Neural cell (in vitro differentiated cells): ENCODE data around the gene TIMELESS. TPM values are rescaled to one million over a fixed set of nuclear protein-coding genes. Genes with fewer than 3 reads are reported as not detected.
"Not testable (repeated sequence)": the region's sequence is repeated elsewhere in the genome, so short reads cannot be mapped to it uniquely, and the experiment has no call there.

ENCODE experiments used
- H2AFZ ChIP-seq: fragments of 200-600, 300-800 bp; sonication (generic), shearing (Covaris generic); 2 replicates; pipeline ENCODE4 v1.6.0; 2014; ENCODE audit warnings: low read depth, mild to moderate bottlenecking, antibody characterized with exemption, low read length, moderate library complexity
- H3F3A ChIP-seq: fragments of 200-600 bp; shearing (Covaris generic); 2 replicates; pipeline ENCODE4 v1.6.1; 2016; ENCODE audit warnings: mild to moderate bottlenecking, moderate library complexity, mixed read lengths, antibody characterized with exemption, low read length; ENCODE audit not compliant: insufficient read depth, poor library complexity, severe bottlenecking
- H3K27ac ChIP-seq: fragments of 200-600, 300-800 bp; sonication (generic), shearing (Covaris generic); 2 replicates; pipeline ENCODE4 v1.5.1; 2014; ENCODE audit warnings: mild to moderate bottlenecking, low read length, moderate library complexity
- H3K27me3 ChIP-seq: fragments of 300-800, 200-600 bp; sonication (generic), shearing (Covaris generic); 2 replicates; pipeline ENCODE4 v1.6.0; 2014; ENCODE audit warnings: mild to moderate bottlenecking, low read depth, low read length, moderate library complexity; ENCODE audit not compliant: insufficient read depth
- H3K36me3 ChIP-seq: fragments of 300-800, 200-600 bp; sonication (generic), shearing (Covaris generic); 2 replicates; pipeline ENCODE4 v1.5.1; 2014; ENCODE audit warnings: mild to moderate bottlenecking, antibody characterized with exemption, low read length, moderate library complexity; ENCODE audit not compliant: insufficient read depth
- H3K4me2 ChIP-seq: fragments of 300-800, 200-600 bp; sonication (generic), shearing (Covaris generic); 2 replicates; pipeline ENCODE4 v1.6.0; 2014; ENCODE audit warnings: mild to moderate bottlenecking, low read length
- H3K4me3 ChIP-seq: fragments of 300-800, 200-600 bp; sonication (generic), shearing (Covaris generic); 2 replicates; pipeline ENCODE4 v1.5.1; 2014; ENCODE audit warnings: mild to moderate bottlenecking, low read length, moderate library complexity
- H3K79me2 ChIP-seq: fragments of 200-600 bp; shearing (Covaris generic); replicated peaks from 2 replicates; pipeline ENCODE4 v1.6.0; 2014; ENCODE audit warnings: mild to moderate bottlenecking, low read length, moderate library complexity; ENCODE audit not compliant: insufficient read depth
- H3K9ac ChIP-seq: fragments of 300-800, 200-600 bp; sonication (generic), shearing (Covaris generic); 2 replicates; pipeline ENCODE4 v1.6.1; 2016; ENCODE audit warnings: mild to moderate bottlenecking, low read length, mixed read lengths
- H3K9me2 ChIP-seq: fragments of 200-600 bp; shearing (Covaris generic); 2 replicates; pipeline ENCODE4 v1.6.1; 2016; ENCODE audit warnings: mild to moderate bottlenecking, low read length, mixed read lengths; ENCODE audit not compliant: insufficient read depth
- H3K9me3 ChIP-seq: fragments of 200-600, 300-800 bp; sonication (generic), shearing (Covaris generic); 2 replicates; pipeline ENCODE4 v1.6.1; 2016; ENCODE audit warnings: mild to moderate bottlenecking, mixed run types, low read length, moderate library complexity, mixed read lengths
- H4K20me1 ChIP-seq: fragments of 200-600 bp; shearing (Covaris generic); 2 replicates; pipeline ENCODE4 v1.6.1; 2016; ENCODE audit warnings: mild to moderate bottlenecking, mixed run types; ENCODE audit not compliant: insufficient read depth
- EP300 ChIP-seq: fragments of 450-650 bp; conservative IDR thresholded peaks from 2 replicates; pipeline ENCODE4 v1.6.1; 2014; ENCODE audit warnings: antibody characterized with exemption, mild to moderate bottlenecking, moderate library complexity; ENCODE audit not compliant: poor library complexity, severe bottlenecking
- EZH2 ChIP-seq: fragments of 200-600, 300-800 bp; shearing (Covaris generic), sonication (generic); IDR thresholded peaks from 2 replicates; pipeline ENCODE4 v1.6.1; 2014; ENCODE audit warnings: antibody characterized with exemption, low read length, borderline replicate concordance, mild to moderate bottlenecking; ENCODE audit not compliant: insufficient read depth, poor library complexity, severe bottlenecking
- MXI1 ChIP-seq: fragments of 450-650 bp; conservative IDR thresholded peaks from 2 replicates; pipeline ENCODE4 v1.6.1; 2014; ENCODE audit warnings: antibody characterized with exemption, mild to moderate bottlenecking; ENCODE audit not compliant: poor library complexity, severe bottlenecking
- POLR2AphosphoS5 ChIP-seq: IDR thresholded peaks from 2 replicates; pipeline ENCODE4 v1.6.1; 2012
- RAD21 ChIP-seq: fragments of 450-650 bp; conservative IDR thresholded peaks from 2 replicates; pipeline ENCODE4 v1.6.1; 2014; ENCODE audit warnings: antibody characterized with exemption, mild to moderate bottlenecking, moderate library complexity
- SMC3 ChIP-seq: fragments of 450-650 bp; conservative IDR thresholded peaks from 2 replicates; pipeline ENCODE4 v1.6.1; 2014; ENCODE audit warnings: antibody characterized with exemption, mild to moderate bottlenecking, moderate library complexity; ENCODE audit not compliant: poor library complexity
- TAF1 ChIP-seq: IDR thresholded peaks from 2 replicates; pipeline ENCODE4 v1.6.1; 2012; ENCODE audit warnings: low read depth
- polyA plus RNA-seq: library from polyadenylated mRNA; depleted of rRNA; stranded (reverse); fragments of >200 nt; gene quantifications from 2 replicates; pipeline ENCODE4 v1.2.3, GENCODE V29; 2014
- TF ChIP-seq, protein P1 (sequence below): IDR thresholded peaks from 2 replicates; pipeline ENCODE4 v1.6.1; 2012; ENCODE audit warnings: borderline replicate concordance
- TF ChIP-seq, protein P2 (sequence below): fragments of 450-650 bp; IDR thresholded peaks from 2 replicates; pipeline ENCODE4 v1.5.1; 2014; ENCODE audit warnings: antibody characterized with exemption, mild to moderate bottlenecking, moderate library complexity; ENCODE audit not compliant: poor library complexity, severe bottlenecking

TIMELESS gene
- polyA plus RNA-seq, 1 donor from 2014 or later, result 2.5 TPM

DNA sequence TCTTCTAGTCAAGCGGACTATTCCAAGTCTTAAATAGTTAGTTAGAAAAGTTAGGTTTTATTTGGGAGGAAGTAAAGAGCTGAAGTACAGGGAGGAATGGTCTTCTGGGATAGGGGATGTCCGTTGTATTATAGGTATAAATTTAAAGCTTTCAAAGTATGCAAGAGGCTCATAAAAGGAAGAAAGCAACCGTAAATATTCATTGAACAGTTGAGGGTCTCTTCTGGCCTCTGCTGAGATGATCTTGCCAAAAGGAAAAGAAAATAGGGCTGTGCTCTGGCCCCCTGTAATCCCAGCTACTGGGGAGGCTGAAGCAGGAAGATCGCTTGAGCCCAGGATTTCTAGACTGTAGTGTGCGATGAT is 377 bp upstream of the TIMELESS start:
- no peaks in the 10 kb centered on the region for H4K20me1 ChIP-seq
- H3K27ac ChIP-seq, result peak overlapping the region; percentile 78
- TF ChIP-seq, protein P1, sequence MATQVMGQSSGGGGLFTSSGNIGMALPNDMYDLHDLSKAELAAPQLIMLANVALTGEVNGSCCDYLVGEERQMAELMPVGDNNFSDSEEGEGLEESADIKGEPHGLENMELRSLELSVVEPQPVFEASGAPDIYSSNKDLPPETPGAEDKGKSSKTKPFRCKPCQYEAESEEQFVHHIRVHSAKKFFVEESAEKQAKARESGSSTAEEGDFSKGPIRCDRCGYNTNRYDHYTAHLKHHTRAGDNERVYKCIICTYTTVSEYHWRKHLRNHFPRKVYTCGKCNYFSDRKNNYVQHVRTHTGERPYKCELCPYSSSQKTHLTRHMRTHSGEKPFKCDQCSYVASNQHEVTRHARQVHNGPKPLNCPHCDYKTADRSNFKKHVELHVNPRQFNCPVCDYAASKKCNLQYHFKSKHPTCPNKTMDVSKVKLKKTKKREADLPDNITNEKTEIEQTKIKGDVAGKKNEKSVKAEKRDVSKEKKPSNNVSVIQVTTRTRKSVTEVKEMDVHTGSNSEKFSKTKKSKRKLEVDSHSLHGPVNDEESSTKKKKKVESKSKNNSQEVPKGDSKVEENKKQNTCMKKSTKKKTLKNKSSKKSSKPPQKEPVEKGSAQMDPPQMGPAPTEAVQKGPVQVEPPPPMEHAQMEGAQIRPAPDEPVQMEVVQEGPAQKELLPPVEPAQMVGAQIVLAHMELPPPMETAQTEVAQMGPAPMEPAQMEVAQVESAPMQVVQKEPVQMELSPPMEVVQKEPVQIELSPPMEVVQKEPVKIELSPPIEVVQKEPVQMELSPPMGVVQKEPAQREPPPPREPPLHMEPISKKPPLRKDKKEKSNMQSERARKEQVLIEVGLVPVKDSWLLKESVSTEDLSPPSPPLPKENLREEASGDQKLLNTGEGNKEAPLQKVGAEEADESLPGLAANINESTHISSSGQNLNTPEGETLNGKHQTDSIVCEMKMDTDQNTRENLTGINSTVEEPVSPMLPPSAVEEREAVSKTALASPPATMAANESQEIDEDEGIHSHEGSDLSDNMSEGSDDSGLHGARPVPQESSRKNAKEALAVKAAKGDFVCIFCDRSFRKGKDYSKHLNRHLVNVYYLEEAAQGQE, result no peak
- TF ChIP-seq TAF1 (no peak), POLR2AphosphoS5 (no peak), RAD21 (no peak), MXI1 (no peak), EP300 (no peak)
- peak overlapping the region; percentile 16 for H3K4me2 ChIP-seq
- peak overlapping the region; percentile 70 for H3K4me3 ChIP-seq
- H3K9ac ChIP-seq, result peak overlapping the region; percentile 74
- H3K27me3 ChIP-seq, result no peaks in the 10 kb centered on the region
- no peaks in the 10 kb centered on the region for H3K9me3 ChIP-seq
- H3K79me2 ChIP-seq, result no peaks in the 10 kb centered on the region
- H3K36me3 ChIP-seq, result no peaks in the 10 kb centered on the region
- peaks cover 2% of the 10 kb centered on the region for H3F3A ChIP-seq
- H2AFZ ChIP-seq, result peak overlapping the region; percentile 93
- no peaks in the 10 kb centered on the region for H3K9me2 ChIP-seq

DNA sequence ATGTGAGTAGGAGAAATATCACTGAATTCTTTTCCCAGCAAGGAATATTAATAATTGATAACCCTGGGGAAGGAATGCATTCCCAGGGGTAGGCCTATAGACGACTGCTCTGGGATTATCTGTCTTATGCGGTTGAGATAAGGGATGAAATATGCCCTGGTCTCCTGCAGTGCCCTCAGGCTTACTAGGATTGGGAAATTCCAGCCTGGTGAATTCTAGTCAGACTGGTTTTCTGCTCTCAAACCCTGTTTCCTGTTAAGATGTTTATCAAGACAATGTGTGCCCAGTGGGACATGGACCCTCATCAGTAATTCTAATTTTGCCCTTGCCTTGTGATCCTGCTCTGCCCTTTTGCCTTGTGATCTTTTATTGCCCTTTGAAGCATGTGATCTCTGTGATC is 6.0 kb downstream of the TIMELESS start:
- not testable (repeated sequence) for H2AFZ ChIP-seq, H3K9me3 ChIP-seq, H3K27ac ChIP-seq, H3K27me3 ChIP-seq, H3K9me2 ChIP-seq, H4K20me1 ChIP-seq, H3K4me2 ChIP-seq, H3K4me3 ChIP-seq, H3K9ac ChIP-seq, H3F3A ChIP-seq, H3K79me2 ChIP-seq, H3K36me3 ChIP-seq

DNA sequence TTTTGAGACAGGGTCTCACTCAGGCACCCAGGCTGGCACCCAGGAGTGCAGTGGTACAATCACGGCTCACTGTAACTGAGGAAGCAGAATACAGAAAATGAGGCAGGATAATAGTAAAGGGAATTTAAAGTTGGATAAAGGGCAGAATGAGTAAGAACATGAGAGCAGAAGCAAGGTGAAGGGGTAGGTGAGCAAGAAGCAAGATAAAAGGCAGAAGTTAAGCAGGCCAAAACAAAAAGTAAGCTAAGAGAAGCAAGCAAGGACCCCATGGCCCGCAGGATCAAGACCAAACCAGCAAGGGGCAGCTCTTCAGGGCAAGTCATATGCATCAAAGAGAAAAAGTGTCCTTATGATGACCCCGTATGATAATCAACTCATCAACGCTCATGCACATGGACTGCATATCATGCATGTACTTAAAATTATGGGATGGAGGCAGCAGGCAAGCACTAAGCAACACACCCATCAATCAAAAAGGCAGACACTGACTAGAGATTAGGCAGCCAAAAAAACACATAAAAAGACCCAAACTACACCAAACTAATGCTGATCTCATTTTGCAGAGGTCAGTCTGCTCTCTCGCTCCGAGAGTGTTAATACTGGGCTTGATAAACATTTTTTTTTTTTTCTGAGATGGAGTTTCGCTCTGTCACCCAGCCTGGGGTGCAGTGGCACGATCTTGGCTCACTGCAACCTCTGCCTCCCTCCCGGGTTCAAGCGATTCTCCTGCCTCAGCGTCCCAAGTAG is 11.6 kb downstream of the TIMELESS start:
- H3K27ac ChIP-seq, result no peak overlapping the region
- H3K9me2 ChIP-seq, result no peaks in the 10 kb centered on the region
- H3K27me3 ChIP-seq, result no peaks in the 10 kb centered on the region
- H3K36me3 ChIP-seq, result no peaks in the 10 kb centered on the region
- no peak overlapping the region for H3K4me2 ChIP-seq
- no peak overlapping the region for H2AFZ ChIP-seq
- H3K9ac ChIP-seq, result no peak overlapping the region
- no peaks in the 10 kb centered on the region for H3K79me2 ChIP-seq
- no peaks in the 10 kb centered on the region for H4K20me1 ChIP-seq
- no peak overlapping the region for H3K4me3 ChIP-seq
- H3F3A ChIP-seq, result no peaks in the 10 kb centered on the region
- no peaks in the 10 kb centered on the region for H3K9me3 ChIP-seq
- TF ChIP-seq EP300 (no peak), POLR2AphosphoS5 (no peak), SMC3 (no peak), MXI1 (no peak), RAD21 (no peak), TAF1 (no peak), EZH2 (no peak)
- TF ChIP-seq, protein P1, result no peak
- TF ChIP-seq, protein P2, sequence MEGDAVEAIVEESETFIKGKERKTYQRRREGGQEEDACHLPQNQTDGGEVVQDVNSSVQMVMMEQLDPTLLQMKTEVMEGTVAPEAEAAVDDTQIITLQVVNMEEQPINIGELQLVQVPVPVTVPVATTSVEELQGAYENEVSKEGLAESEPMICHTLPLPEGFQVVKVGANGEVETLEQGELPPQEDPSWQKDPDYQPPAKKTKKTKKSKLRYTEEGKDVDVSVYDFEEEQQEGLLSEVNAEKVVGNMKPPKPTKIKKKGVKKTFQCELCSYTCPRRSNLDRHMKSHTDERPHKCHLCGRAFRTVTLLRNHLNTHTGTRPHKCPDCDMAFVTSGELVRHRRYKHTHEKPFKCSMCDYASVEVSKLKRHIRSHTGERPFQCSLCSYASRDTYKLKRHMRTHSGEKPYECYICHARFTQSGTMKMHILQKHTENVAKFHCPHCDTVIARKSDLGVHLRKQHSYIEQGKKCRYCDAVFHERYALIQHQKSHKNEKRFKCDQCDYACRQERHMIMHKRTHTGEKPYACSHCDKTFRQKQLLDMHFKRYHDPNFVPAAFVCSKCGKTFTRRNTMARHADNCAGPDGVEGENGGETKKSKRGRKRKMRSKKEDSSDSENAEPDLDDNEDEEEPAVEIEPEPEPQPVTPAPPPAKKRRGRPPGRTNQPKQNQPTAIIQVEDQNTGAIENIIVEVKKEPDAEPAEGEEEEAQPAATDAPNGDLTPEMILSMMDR, result no peak
